Neural cell (in vitro differentiated cells): ENCODE data around the gene TPSG1. TPM values are rescaled to one million over a fixed set of nuclear protein-coding genes. Genes with fewer than 3 reads are reported as not detected.

Source experiments
- H2AFZ ChIP-seq: fragments of 200-600, 300-800 bp; sonication (generic), shearing (Covaris generic); 2 replicates; pipeline ENCODE4 v1.6.0; 2014; ENCODE audit warnings: low read depth, mild to moderate bottlenecking, antibody characterized with exemption, low read length, moderate library complexity
- H3F3A ChIP-seq: fragments of 200-600 bp; shearing (Covaris generic); 2 replicates; pipeline ENCODE4 v1.6.1; 2016; ENCODE audit warnings: mild to moderate bottlenecking, moderate library complexity, mixed read lengths, antibody characterized with exemption, low read length; ENCODE audit not compliant: insufficient read depth, poor library complexity, severe bottlenecking
- H3K27ac ChIP-seq: fragments of 200-600, 300-800 bp; sonication (generic), shearing (Covaris generic); 2 replicates; pipeline ENCODE4 v1.5.1; 2014; ENCODE audit warnings: mild to moderate bottlenecking, low read length, moderate library complexity
- H3K27me3 ChIP-seq: fragments of 300-800, 200-600 bp; sonication (generic), shearing (Covaris generic); 2 replicates; pipeline ENCODE4 v1.6.0; 2014; ENCODE audit warnings: mild to moderate bottlenecking, low read depth, low read length, moderate library complexity; ENCODE audit not compliant: insufficient read depth
- H3K36me3 ChIP-seq: fragments of 300-800, 200-600 bp; sonication (generic), shearing (Covaris generic); 2 replicates; pipeline ENCODE4 v1.5.1; 2014; ENCODE audit warnings: mild to moderate bottlenecking, antibody characterized with exemption, low read length, moderate library complexity; ENCODE audit not compliant: insufficient read depth
- H3K4me2 ChIP-seq: fragments of 300-800, 200-600 bp; sonication (generic), shearing (Covaris generic); 2 replicates; pipeline ENCODE4 v1.6.0; 2014; ENCODE audit warnings: mild to moderate bottlenecking, low read length
- H3K4me3 ChIP-seq: fragments of 300-800, 200-600 bp; sonication (generic), shearing (Covaris generic); 2 replicates; pipeline ENCODE4 v1.5.1; 2014; ENCODE audit warnings: mild to moderate bottlenecking, low read length, moderate library complexity
- H3K79me2 ChIP-seq: fragments of 200-600 bp; shearing (Covaris generic); replicated peaks from 2 replicates; pipeline ENCODE4 v1.6.0; 2014; ENCODE audit warnings: mild to moderate bottlenecking, low read length, moderate library complexity; ENCODE audit not compliant: insufficient read depth
- H3K9ac ChIP-seq: fragments of 300-800, 200-600 bp; sonication (generic), shearing (Covaris generic); 2 replicates; pipeline ENCODE4 v1.6.1; 2016; ENCODE audit warnings: mild to moderate bottlenecking, low read length, mixed read lengths
- H3K9me2 ChIP-seq: fragments of 200-600 bp; shearing (Covaris generic); 2 replicates; pipeline ENCODE4 v1.6.1; 2016; ENCODE audit warnings: mild to moderate bottlenecking, low read length, mixed read lengths; ENCODE audit not compliant: insufficient read depth
- H3K9me3 ChIP-seq: fragments of 200-600, 300-800 bp; sonication (generic), shearing (Covaris generic); 2 replicates; pipeline ENCODE4 v1.6.1; 2016; ENCODE audit warnings: mild to moderate bottlenecking, mixed run types, low read length, moderate library complexity, mixed read lengths
- H4K20me1 ChIP-seq: fragments of 200-600 bp; shearing (Covaris generic); 2 replicates; pipeline ENCODE4 v1.6.1; 2016; ENCODE audit warnings: mild to moderate bottlenecking, mixed run types; ENCODE audit not compliant: insufficient read depth
- CTCF ChIP-seq: fragments of 450-650 bp; IDR thresholded peaks from 2 replicates; pipeline ENCODE4 v1.5.1; 2014; ENCODE audit warnings: antibody characterized with exemption, mild to moderate bottlenecking, moderate library complexity; ENCODE audit not compliant: poor library complexity, severe bottlenecking
- EP300 ChIP-seq: fragments of 450-650 bp; conservative IDR thresholded peaks from 2 replicates; pipeline ENCODE4 v1.6.1; 2014; ENCODE audit warnings: antibody characterized with exemption, mild to moderate bottlenecking, moderate library complexity; ENCODE audit not compliant: poor library complexity, severe bottlenecking
- EZH2 ChIP-seq: fragments of 200-600, 300-800 bp; shearing (Covaris generic), sonication (generic); IDR thresholded peaks from 2 replicates; pipeline ENCODE4 v1.6.1; 2014; ENCODE audit warnings: antibody characterized with exemption, low read length, borderline replicate concordance, mild to moderate bottlenecking; ENCODE audit not compliant: insufficient read depth, poor library complexity, severe bottlenecking
- MXI1 ChIP-seq: fragments of 450-650 bp; conservative IDR thresholded peaks from 2 replicates; pipeline ENCODE4 v1.6.1; 2014; ENCODE audit warnings: antibody characterized with exemption, mild to moderate bottlenecking; ENCODE audit not compliant: poor library complexity, severe bottlenecking
- POLR2AphosphoS5 ChIP-seq: IDR thresholded peaks from 2 replicates; pipeline ENCODE4 v1.6.1; 2012
- RAD21 ChIP-seq: fragments of 450-650 bp; conservative IDR thresholded peaks from 2 replicates; pipeline ENCODE4 v1.6.1; 2014; ENCODE audit warnings: antibody characterized with exemption, mild to moderate bottlenecking, moderate library complexity
- REST ChIP-seq: IDR thresholded peaks from 2 replicates; pipeline ENCODE4 v1.6.1; 2012; ENCODE audit warnings: borderline replicate concordance
- SMC3 ChIP-seq: fragments of 450-650 bp; conservative IDR thresholded peaks from 2 replicates; pipeline ENCODE4 v1.6.1; 2014; ENCODE audit warnings: antibody characterized with exemption, mild to moderate bottlenecking, moderate library complexity; ENCODE audit not compliant: poor library complexity
- TAF1 ChIP-seq: IDR thresholded peaks from 2 replicates; pipeline ENCODE4 v1.6.1; 2012; ENCODE audit warnings: low read depth
- polyA plus RNA-seq: library from polyadenylated mRNA; depleted of rRNA; stranded (reverse); fragments of >200 nt; gene quantifications from 2 replicates; pipeline ENCODE4 v1.2.3, GENCODE V29; 2014

Gene TPSG1
- polyA plus RNA-seq, 1 donor from 2014 or later = not detected

- Histone ChIP-seq H3K4me3 (no peak overlapping the region), H3F3A (no peaks in the 10 kb centered on the region), H3K4me2 (no peak overlapping the region), H3K9me2 (no peaks in the 10 kb centered on the region), H3K79me2 (no peaks in the 10 kb centered on the region), H3K27me3 (no peaks in the 10 kb centered on the region), H3K27ac (no peak overlapping the region), H4K20me1 (no peaks in the 10 kb centered on the region), H2AFZ (no peak overlapping the region), H3K9me3 (no peaks in the 10 kb centered on the region), H3K9ac (no peak overlapping the region), H3K36me3 (no peaks in the 10 kb centered on the region)
- no peak for TF ChIP-seq REST
- TF ChIP-seq TAF1 = no peak
- no peak for TF ChIP-seq CTCF
- TF ChIP-seq EP300 = no peak
- no peak for TF ChIP-seq POLR2AphosphoS5
- no peak for TF ChIP-seq SMC3
- TF ChIP-seq MXI1 = no peak
- TF ChIP-seq EZH2 = no peak
- no peak for TF ChIP-seq RAD21
These were observed 26.9 kb downstream of the TPSG1 start for GRCh38 chr16:1198194-1198593.

GRCh38 chr16:1197237-1197866 is 27.7 kb downstream of the TPSG1 start:
- no peak overlapping the region for H2AFZ ChIP-seq
- H3F3A ChIP-seq = no peaks in the 10 kb centered on the region
- H3K9me3 ChIP-seq = no peaks in the 10 kb centered on the region
- no peaks in the 10 kb centered on the region for H4K20me1 ChIP-seq
- H3K27me3 ChIP-seq = no peaks in the 10 kb centered on the region
- no peaks in the 10 kb centered on the region for H3K36me3 ChIP-seq
- H3K9me2 ChIP-seq = no peaks in the 10 kb centered on the region
- H3K4me3 ChIP-seq = no peak overlapping the region
- no peak overlapping the region for H3K4me2 ChIP-seq
- no peak overlapping the region for H3K9ac ChIP-seq
- TF ChIP-seq MXI1 = no peak
- TF ChIP-seq SMC3 = no peak
- no peak for TF ChIP-seq CTCF
- no peak for TF ChIP-seq EP300
- no peak for TF ChIP-seq EZH2
- no peak for TF ChIP-seq REST
- TF ChIP-seq TAF1 = no peak
- no peak for TF ChIP-seq RAD21
- TF ChIP-seq POLR2AphosphoS5 = no peak
- no peak overlapping the region for H3K27ac ChIP-seq
- H3K79me2 ChIP-seq = no peaks in the 10 kb centered on the region
